AG09309 (cell line): ENCODE measurements around the gene METTL3.
A peak's percentile ranks its signal among the peaks of the same experiment; 100 is the strongest.

Experiments used
- DNase-seq: peaks from one replicate; pipeline ENCODE4 v3.0.0-alpha.2; 2010; ENCODE audit warnings: low read depth
- H3K4me3 ChIP-seq: 2 replicates; pipeline ENCODE4 v1.5.1; 2011; ENCODE audit warnings: mild to moderate bottlenecking, low read depth, low read length, moderate library complexity; ENCODE audit not compliant: control insufficient read depth
- TF ChIP-seq, protein P1 (sequence below): IDR thresholded peaks from 2 replicates; pipeline ENCODE4 v1.5.1; 2011; ENCODE audit warnings: mild to moderate bottlenecking, low read depth, low read length, inconsistent platforms; ENCODE audit not compliant: insufficient read depth, control insufficient read depth; ENCODE audit errors: missing control alignments

The METTL3 gene

DNA sequence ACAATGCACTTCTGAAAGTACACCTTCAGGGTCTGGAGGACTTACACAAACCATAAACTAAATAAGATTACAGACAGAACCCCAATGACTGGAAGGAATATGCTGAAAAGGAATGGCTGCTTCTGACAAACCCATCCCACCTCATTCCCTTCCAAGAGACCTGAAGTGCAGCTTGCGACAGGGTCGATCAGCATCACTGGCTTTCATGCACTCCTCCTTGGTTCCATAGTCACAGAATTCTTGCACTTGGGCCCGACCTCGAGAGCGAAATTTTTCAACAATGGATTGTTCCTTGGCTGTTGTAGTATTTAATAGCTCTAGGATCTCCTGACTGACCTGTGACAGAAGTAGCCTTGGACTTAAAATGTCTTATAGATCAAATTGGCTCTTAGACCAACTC lies 9.6 kb downstream of the METTL3 start:
- TF ChIP-seq, protein P1, sequence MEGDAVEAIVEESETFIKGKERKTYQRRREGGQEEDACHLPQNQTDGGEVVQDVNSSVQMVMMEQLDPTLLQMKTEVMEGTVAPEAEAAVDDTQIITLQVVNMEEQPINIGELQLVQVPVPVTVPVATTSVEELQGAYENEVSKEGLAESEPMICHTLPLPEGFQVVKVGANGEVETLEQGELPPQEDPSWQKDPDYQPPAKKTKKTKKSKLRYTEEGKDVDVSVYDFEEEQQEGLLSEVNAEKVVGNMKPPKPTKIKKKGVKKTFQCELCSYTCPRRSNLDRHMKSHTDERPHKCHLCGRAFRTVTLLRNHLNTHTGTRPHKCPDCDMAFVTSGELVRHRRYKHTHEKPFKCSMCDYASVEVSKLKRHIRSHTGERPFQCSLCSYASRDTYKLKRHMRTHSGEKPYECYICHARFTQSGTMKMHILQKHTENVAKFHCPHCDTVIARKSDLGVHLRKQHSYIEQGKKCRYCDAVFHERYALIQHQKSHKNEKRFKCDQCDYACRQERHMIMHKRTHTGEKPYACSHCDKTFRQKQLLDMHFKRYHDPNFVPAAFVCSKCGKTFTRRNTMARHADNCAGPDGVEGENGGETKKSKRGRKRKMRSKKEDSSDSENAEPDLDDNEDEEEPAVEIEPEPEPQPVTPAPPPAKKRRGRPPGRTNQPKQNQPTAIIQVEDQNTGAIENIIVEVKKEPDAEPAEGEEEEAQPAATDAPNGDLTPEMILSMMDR: no peak
- no peak for DNase-seq
- no peak overlapping the region for H3K4me3 ChIP-seq

DNA sequence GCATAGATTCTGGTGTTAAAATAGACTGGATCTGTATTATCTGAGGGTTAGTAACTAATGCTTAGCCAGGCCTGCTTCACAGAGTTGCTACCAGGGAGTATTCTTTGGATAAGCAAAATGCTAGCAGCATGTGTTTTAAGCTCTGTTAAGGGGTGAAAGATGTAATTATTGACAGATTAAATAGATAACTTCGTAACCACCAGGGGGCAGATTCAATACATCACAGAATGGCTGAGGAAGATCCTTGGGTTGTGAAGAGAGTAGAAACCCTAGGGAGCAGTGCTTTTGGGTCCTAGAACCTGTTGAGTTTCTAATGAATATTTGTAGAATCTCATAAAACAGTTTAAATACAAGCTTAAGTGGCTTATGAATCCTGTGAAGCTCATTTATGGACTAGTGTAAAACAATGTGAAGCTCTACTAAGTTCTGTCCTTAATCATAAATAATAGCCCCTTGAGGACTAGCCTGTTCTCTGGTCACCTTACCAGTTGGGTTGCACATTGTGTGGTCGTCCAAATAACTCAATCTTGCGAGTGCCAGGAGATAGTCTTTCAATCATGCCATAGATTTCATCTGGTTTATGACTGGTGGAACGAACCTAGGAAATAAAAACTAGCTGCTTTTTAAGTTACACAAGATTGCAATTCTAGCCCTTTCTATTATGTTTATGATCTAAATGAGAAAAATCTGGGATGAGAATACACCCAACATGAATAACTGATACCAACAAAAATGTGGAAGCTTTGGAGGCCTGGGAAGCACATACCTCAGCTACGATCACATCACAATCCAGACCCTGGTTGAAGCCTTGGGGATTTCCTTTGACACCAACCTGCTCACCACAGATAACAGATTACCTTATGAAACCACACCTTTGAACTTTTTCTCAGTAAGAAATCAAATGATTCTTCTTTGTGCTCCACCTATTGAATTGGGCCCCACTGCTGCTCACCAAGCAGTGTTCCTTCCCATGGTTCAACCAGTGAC lies 12.3 kb downstream of the METTL3 start:
- TF ChIP-seq, protein P1: peak; percentile 44
- DNase-seq: no peak
- H3K4me3 ChIP-seq: no peak overlapping the region

DNA sequence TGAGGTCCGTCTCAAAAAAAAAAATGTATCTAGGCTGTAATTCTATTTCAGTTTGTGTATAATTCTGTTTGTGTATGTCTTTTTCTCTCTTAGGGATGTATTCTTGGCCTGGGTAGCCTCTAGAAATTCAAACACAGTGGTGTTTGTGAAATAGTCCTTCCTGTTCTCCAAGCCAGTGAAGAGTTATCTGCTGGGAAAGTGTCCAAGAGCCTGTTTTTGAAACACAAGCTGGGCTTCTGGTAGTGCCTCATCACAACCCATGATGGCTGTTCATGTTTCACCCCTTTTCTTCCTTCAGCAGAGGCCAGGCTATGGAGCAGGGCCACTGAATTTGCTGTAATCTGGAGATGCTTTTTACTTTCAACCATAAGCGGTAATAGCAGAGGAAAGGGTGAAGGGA lies 14.7 kb downstream of the METTL3 start:
- TF ChIP-seq, protein P1: no peak
- H3K4me3 ChIP-seq: no peak overlapping the region
- DNase-seq: no peak

DNA sequence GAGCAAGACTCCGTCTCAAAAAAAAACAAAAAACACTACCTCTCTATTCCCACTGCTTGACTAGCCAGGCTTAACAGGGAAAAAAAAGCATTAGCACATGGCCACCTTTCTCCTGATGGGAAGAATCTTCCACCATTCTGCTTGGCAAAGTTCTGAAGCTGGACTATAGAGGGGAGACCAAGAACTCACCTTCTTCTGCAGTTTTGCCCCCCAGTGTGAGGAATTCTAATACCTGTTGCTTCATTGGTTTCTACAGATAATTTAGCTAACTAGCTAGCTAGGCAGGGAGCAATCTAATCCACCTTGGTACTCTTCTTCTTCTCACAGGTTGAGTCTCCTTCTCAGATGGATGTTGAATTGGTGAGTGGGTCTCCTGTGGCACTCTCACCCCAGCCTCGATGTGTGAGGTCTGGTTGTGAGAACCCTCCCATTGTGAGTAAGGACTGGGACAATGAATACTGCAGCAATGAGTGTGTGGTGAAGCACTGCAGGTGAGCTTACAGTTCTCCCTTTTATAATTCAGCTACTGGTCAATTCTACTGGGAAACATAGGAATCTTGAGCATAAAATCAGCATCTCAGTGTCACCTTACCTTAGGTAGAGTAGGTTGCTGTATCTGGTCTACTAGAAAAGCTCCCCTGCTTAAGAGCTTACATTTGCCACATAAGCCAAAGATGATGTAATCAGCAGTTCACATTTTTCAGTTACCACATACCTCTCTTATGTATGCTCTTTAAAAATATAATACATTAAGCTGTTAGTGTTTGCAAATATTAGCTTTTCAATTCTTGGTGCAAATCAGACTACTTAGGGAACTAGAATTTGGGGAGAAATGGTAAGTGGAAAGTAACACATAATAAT lies 16.0 kb downstream of the METTL3 start:
- no peak for DNase-seq
- TF ChIP-seq, protein P1: no peak
- no peak overlapping the region for H3K4me3 ChIP-seq

DNA sequence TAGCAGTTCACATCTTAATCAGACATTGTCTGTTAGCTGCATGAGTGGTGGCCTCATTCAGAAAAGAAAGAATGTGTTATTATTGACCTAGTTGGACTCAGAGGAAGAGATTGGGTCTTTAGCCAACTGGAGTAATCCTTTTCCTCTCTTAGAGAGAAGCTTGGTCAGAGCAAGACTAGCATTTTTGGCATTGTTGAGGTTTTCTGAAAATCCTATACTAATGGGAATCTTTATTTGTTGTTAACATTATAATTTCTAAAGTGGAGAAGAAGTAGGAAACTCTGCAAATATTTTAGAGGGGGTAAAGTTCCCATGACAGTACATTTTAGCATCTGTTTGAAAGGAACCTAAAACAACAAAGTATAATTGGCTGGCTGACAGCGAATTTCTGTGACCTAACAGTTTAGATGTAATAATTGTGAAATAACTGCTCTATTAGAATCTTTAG lies 24.5 kb downstream of the METTL3 start:
- TF ChIP-seq, protein P1: no peak
- peak; percentile 47 for DNase-seq
- H3K4me3 ChIP-seq: no peak overlapping the region

DNA sequence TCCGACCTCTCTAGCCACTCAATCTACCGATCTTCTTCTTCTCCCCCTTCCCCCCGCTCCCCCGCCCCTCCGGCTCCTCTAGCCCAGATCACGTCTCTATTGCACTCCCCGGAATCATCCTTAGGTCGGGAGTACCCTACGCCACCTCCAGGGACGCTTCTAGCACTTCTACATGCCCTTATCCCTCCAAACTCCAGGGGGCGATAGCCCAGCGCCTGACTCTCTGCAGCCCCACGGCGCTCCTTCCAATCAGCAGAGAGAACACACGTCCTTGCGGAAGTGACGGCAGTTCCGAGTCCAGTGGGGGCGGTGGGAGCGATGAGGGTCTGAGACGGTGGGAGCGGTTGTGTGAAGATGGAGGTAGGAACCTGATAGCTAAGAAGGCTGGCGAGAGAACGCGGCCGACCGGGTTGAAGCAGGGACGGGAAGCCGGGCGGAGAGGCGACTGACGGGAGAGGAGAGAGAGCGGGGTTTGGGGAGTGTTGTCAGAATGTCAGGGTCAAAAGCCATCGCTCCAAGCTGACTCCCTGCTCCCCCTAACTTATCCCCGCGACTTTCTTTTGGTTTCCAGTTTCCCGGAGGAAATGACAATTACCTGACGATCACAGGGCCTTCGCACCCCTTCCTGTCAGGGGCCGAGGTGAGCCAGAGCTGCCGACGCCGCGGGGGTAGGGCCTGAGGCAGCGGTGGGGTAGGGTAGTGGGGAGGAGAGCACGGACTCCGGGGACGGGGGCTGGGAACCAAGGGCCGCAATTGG lies 34.0 kb downstream of the METTL3 start, which contains the start of the genes RAB2B and TOX4:
Gene RAB2B, minus strand, starts transcription at position 35 of the 757 bp plus-strand sequence. CDS start 87 bp downstream, outside the sequence.
Gene TOX4, plus strand, starts transcription at position 271 of the 757 bp plus-strand sequence. Its CDS starts 84 bp downstream, at position 355.
- peak within 1 kb of the TSS; percentile 100 for H3K4me3 ChIP-seq
- TF ChIP-seq, protein P1: peak; percentile 100
- DNase-seq: peak; percentile 95
